HG03066 (cell line): ENCODE data around the gene TRIM69.
"Not testable (repeated sequence)": the region's sequence is repeated elsewhere in the genome, so short reads cannot be mapped to it uniquely, and the experiment has no call there.

ENCODE experiments used
- ATAC-seq: cut with Tn5 transposase; IDR thresholded peaks from one replicate; pipeline ENCODE4 v1.9.1; 2021; ENCODE audit warnings: low read depth; ENCODE audit not compliant: unreplicated experiment

Gene TRIM69

GRCh38 chr15:44715797-44716334 lies 20.5 kb upstream of the TRIM69 start:
- no peak for ATAC-seq

- no peak for ATAC-seq
Measured at GRCh38 chr15:44716983-44717602, 19.2 kb upstream of the TRIM69 start.

GRCh38 chr15:44718180-44718926 lies 18.0 kb upstream of the TRIM69 start:
- ATAC-seq: no peak

GRCh38 chr15:44718927-44719292 lies 17.4 kb upstream of the TRIM69 start:
- ATAC-seq: no peak

GRCh38 chr15:44719293-44719999 lies 16.9 kb upstream of the TRIM69 start:
- peak; percentile 55 for ATAC-seq

GRCh38 chr15:44720000-44720435 lies 16.3 kb upstream of the TRIM69 start:
- not testable (repeated sequence) for ATAC-seq

GRCh38 chr15:44720460-44721176 lies 15.7 kb upstream of the TRIM69 start:
- no peak for ATAC-seq

- no peak for ATAC-seq
Measured at GRCh38 chr15:44722011-44722410, 14.3 kb upstream of the TRIM69 start.

- no peak for ATAC-seq
Measured at GRCh38 chr15:44726136-44726535, 10.2 kb upstream of the TRIM69 start.

- peak; percentile 36 for ATAC-seq
Measured at GRCh38 chr15:44726568-44727484, 9.5 kb upstream of the TRIM69 start.

- no peak for ATAC-seq
Measured at GRCh38 chr15:44727485-44728231, 8.7 kb upstream of the TRIM69 start.

- ATAC-seq: not testable (repeated sequence)
Measured at GRCh38 chr15:44728232-44728575, 8.1 kb upstream of the TRIM69 start.

- ATAC-seq: peak; percentile 67
Measured at GRCh38 chr15:44728576-44729407, 7.5 kb upstream of the TRIM69 start.

GRCh38 chr15:44729408-44730127 lies 6.8 kb upstream of the TRIM69 start:
- no peak for ATAC-seq

- ATAC-seq: no peak
Measured at GRCh38 chr15:44734839-44735481, 1.4 kb upstream of the TRIM69 start.

GRCh38 chr15:44735482-44736180 lies 697 bp upstream of the TRIM69 start:
- ATAC-seq: peak; percentile 52
